GM23248 (cell line): ENCODE results near the gene LCN15.

ENCODE experiments used
- EZH2 ChIP-seq: fragments of 200-600 bp; sonication (generic); IDR thresholded peaks from 2 replicates; pipeline ENCODE4 v1.6.1; 2018; ENCODE audit warnings: antibody characterized with exemption, mild to moderate bottlenecking; ENCODE audit not compliant: insufficient read depth, poor library complexity, severe bottlenecking
- EZH2phosphoT487 ChIP-seq: fragments of 200-600 bp; sonication (generic); IDR thresholded peaks from 2 replicates; pipeline ENCODE4 v1.6.1; 2018; ENCODE audit warnings: antibody characterized with exemption, moderate library complexity, mild to moderate bottlenecking, low read depth; ENCODE audit not compliant: insufficient read depth

DNA sequence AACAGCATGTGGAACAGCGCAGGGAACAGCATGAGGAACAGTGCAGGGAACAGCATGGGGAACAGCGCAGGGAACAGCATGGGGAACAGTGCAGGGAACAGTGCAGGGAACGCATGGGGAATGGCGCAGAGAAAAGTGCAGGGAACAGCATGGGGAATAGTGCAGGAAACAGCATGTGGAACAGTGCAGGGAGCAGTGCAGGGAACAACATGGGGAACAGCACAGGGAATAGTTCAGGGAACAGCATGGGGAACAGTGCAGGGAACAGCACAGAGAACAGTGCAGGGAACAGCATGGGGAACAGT, 8.2 kb downstream of the LCN15 start:
- TF ChIP-seq EZH2 (no peak), EZH2phosphoT487 (no peak)
